Measurements from ENCODE around the gene CAPN7. TPM values are rescaled to one million over a fixed set of nuclear protein-coding genes. Genes with fewer than 3 reads are reported as not detected.

Gene CAPN7
- total RNA-seq, 1 donor from 2014 or later, result 48.9 TPM

DNA sequence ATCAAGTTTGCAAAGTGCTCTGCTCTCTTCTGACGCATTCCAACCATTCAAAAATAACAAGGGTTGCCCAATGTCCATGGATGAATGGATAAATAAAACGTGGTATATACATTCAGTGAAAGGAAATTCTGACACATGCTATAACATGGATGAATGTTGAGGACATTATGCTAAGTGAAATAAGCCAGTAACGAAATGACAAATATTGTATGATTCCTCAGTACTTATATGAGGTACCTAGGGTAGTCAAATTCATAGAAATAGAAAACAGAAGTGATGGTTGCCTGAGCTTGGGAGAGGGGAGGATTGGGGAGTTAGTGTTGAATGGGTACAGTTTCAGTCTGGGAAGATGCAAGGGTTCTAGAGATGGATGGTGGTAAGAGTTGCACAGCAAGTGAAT, 92.5 kb downstream of the CAPN7 start:
- no peak for DNase-seq

DNA sequence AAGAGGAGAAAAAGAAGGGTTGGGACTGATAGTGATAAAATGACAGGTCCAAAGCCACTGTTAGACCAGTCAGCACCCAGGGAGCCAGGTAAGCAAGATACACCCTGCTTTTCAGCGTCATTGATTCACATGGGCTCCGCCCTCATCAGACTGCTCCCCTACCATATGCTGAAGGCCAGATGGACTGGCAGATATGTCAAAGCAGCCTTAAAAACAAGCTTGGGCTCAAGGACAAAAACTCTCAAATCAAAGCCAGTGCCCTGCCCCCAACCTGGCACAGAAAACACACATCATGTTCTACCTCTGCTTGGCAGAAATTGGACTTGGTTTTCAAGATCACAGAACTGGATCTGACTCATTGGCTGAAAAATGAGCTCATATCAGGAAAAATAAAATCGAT, 93.0 kb downstream of the CAPN7 start:
- DNase-seq, result no peak

GRCh38 chr3:15300323-15301078, 94.5 kb downstream of the CAPN7 start:
- peak; percentile 47 for DNase-seq

GRCh38 chr3:15301761-15302160, 95.7 kb downstream of the CAPN7 start:
- DNase-seq, result no peak

Other genes with a start within 250 kb of the CAPN7 start
- 19.0 TPM for gene MRPS25, start 140.9 kb upstream of the CAPN7 start, total RNA-seq
- 26.0 TPM for gene RBSN, start 107.1 kb upstream of the CAPN7 start, total RNA-seq
- gene SH3BP5, start 126.3 kb downstream of the CAPN7 start, total RNA-seq, result 44.2 TPM
- 24.9 TPM for gene METTL6, start 221.3 kb downstream of the CAPN7 start, total RNA-seq
- gene EAF1, start 221.4 kb downstream of the CAPN7 start, total RNA-seq, result 14.8 TPM

Measured in skin of body (tissue), 2 donors.